Measurements from ENCODE around the gene ASIC3.

GRCh38 chr7:151094675-151095074, 46.3 kb downstream of the ASIC3 start:
- no peak for TF ChIP-seq CTCF (IDR thresholded peaks at IDR 0.05; ENCODE audit: poor library complexity)
- no peak for TF ChIP-seq EZH2phosphoT487 (IDR thresholded peaks at IDR 0.05; ENCODE audit: low read depth, severe bottlenecking, unreplicated experiment)
